Epithelial cell of alveolus of lung (primary cell): Measurements from ENCODE around the gene SLC22A3. TPM values are rescaled to one million over a fixed set of nuclear protein-coding genes. Genes with fewer than 3 reads are reported as not detected.

Experiments used
- total RNA-seq: library from RNA; depleted of rRNA; stranded (reverse); fragments of >200 nt; gene quantifications from 2 replicates; pipeline ENCODE4 v1.2.1, GENCODE V29; 2015

Gene SLC22A3, protein sequence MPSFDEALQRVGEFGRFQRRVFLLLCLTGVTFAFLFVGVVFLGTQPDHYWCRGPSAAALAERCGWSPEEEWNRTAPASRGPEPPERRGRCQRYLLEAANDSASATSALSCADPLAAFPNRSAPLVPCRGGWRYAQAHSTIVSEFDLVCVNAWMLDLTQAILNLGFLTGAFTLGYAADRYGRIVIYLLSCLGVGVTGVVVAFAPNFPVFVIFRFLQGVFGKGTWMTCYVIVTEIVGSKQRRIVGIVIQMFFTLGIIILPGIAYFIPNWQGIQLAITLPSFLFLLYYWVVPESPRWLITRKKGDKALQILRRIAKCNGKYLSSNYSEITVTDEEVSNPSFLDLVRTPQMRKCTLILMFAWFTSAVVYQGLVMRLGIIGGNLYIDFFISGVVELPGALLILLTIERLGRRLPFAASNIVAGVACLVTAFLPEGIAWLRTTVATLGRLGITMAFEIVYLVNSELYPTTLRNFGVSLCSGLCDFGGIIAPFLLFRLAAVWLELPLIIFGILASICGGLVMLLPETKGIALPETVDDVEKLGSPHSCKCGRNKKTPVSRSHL
- 4.0 and 26.3 TPM in 2 replicates for total RNA-seq

GRCh38 chr6:160348223-160349019, at the start of gene SLC22A3:
TSS of gene SLC22A3 (plus strand) at chr6:160348378. CDS start at chr6:160348420, 42 bp downstream.

Other genes starting within 250 kb of the SLC22A3 start
- gene SLC22A1, start 226.6 kb upstream of the SLC22A3 start, total RNA-seq, result not detected in 2 replicates
- gene SLC22A2, start 89.6 kb upstream of the SLC22A3 start, total RNA-seq, result not detected in 2 replicates